ENCODE data around the gene SLC9A9.
"Not testable (repeated sequence)": the region's sequence is repeated elsewhere in the genome, so short reads cannot be mapped to it uniquely, and the experiment has no call there.

Gene SLC9A9

DNA sequence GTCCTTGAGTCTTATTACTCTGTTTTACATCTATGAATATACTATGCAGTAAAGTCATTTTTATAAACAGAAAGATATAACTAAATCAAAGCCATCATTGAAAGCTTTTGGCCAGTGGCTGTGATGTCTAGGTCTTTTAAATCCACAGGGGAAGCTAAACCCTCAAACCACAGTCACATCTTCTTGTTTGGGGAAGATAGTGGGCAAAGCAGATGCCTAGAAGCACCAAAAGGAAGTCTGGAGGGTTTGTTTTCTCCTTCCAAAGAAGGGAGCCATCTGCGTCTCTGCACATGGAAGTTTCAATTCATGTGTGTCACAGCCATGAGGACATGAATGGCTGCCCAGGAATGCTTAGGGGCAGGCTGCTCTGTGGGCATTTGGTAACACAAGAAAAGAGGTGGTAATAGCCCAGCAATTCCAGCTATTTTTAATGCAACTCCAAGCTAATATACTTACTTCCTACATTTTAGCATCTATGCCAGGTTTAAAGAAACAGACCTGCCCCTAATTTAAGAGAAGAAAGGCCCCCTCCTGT, 322.2 kb downstream of the SLC9A9 start:
- intact Hi-C loops (cut with micrococcal nuclease), result no loop called here
- Mint-ChIP-seq H3K36me3 (ENCODE audit: low read depth) (no peaks in the 10 kb centered on the region), H3K27me3 (no peaks in the 10 kb centered on the region), H3K4me3 (no peak overlapping the region), H3K4me1 (ENCODE audit: low read depth) (peaks cover 23% of the 10 kb centered on the region), H3K27ac (no peak overlapping the region), H3K9me3 (no peaks in the 10 kb centered on the region)

DNA sequence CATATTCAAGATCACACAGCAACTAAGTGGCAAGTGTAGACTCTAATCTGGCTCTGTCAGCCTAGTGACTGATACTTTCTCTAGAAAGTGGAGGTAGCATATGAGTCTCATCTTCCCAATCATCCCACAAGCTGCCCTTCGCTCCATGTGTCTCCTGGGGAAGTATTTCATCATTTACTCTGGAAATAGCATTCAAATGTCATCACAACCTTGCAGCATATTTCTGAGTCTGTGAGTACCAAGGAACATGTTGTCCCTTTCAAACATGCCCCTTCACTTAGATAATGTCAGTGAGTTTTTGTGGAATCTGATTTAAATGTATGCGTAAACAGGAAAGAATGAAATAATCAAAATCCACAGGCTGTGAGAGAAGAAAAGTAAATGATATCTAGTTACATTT, 322.9 kb downstream of the SLC9A9 start:
- Mint-ChIP-seq H3K27me3 (no peaks in the 10 kb centered on the region), H3K27ac (no peak overlapping the region)
- intact Hi-C loops (cut with micrococcal nuclease), result no loop called here

DNA sequence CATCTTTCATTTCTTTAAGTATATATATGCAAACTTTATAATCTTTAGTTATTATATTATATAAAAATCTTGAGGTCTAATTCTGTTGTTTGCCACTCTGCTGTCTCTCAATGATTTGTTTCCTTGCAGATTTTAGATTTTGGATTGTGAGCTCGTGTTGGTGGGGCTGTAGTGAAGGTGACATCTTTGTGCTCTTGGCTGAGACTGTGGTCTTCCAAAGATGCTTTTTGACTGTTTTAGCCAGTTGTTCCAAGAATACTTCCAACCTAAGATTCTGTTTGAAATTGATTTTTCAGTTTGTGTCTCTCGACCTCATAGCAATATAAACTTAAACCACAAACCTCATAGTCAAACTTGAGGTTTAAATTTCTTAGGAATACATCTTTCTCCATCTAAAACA, 326.5 kb downstream of the SLC9A9 start:
- Mint-ChIP-seq H3K27ac (no peak overlapping the region), H3K27me3 (no peaks in the 10 kb centered on the region), H3K4me1 (ENCODE audit: low read depth) (peaks cover 8% of the 10 kb centered on the region), H3K4me3 (no peak overlapping the region), H3K9me3 (no peaks in the 10 kb centered on the region), H3K36me3 (ENCODE audit: low read depth) (peaks cover 6% of the 10 kb centered on the region)
- intact Hi-C loops (cut with micrococcal nuclease), result no loop called here

More for the DNA sequence above, 322.9 kb downstream of the SLC9A9 start:
- H3K9me3 Mint-ChIP-seq, result no peaks in the 10 kb centered on the region
- peaks cover 22% of the 10 kb centered on the region for H3K4me1 Mint-ChIP-seq (ENCODE audit: low read depth)
- H3K36me3 Mint-ChIP-seq (ENCODE audit: low read depth), result no peaks in the 10 kb centered on the region
- H3K4me3 Mint-ChIP-seq, result no peak overlapping the region

DNA sequence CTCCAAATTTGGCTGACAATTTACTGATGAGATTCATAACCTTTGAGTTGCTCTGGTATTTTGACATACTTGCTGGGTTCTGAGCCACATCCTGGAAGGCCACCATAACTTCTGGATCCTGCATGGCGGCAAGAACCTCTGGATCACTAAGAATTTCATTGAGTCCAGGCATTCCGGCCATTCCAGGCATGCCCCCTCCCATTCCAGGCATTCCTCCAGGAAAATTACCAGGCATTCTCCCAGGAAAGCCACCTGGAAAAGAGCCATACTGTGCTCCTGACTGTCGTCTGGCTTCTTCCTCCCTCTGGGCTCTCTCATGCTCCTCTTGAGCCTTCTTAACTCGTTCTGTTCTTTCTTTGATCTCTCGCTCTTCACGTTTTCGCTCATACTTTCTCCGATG, 331.1 kb downstream of the SLC9A9 start:
- H3K4me1 Mint-ChIP-seq (ENCODE audit: low read depth); H3K4me3 Mint-ChIP-seq; H3K36me3 Mint-ChIP-seq (ENCODE audit: low read depth); intact Hi-C loops (cut with micrococcal nuclease); H3K27ac Mint-ChIP-seq; H3K27me3 Mint-ChIP-seq; H3K9me3 Mint-ChIP-seq: not testable (repeated sequence)

DNA sequence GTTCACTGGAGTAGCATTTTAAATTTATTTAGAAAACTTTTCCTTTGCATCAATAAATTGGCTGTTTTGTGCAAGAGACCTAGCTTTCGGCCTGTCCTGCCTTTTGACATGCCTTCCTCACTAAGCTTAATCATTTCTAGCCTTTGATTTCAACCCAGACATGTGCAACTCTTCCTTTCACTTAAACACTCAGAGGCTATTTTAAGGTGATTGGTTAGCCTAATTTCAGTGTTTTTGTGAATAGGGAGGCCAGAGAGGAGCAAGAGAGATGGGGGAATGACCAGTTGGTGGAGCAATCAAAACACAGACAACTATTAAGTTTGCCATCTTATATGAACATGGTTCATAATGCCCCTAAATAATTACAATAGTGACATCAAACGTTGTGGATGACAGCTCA, 333.4 kb downstream of the SLC9A9 start:
- H3K9me3 Mint-ChIP-seq, result no peaks in the 10 kb centered on the region
- H3K4me3 Mint-ChIP-seq, result no peak overlapping the region
- H3K27ac Mint-ChIP-seq, result no peak overlapping the region

DNA sequence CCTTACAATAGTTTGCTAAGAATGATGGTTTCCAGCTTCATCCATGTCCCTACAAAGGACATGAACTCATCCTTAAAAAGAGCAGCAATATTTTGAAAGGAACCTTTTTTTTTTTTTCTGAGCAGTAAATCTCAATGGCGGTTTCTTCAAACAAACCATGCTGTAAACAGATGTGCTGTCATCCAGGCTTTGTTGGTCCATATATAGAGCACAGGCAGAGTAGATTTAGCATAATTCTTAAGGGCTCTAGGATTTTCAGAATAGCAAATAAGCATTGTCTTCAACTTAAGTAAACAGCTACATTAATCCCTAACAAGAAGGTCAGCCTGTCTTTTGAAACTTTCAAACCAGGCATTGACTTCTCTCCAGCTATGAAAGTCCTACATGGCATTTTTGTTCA, 334.2 kb downstream of the SLC9A9 start:
- intact Hi-C loops (cut with micrococcal nuclease), result no loop called here
- H3K27me3 Mint-ChIP-seq, result no peaks in the 10 kb centered on the region
- H3K4me1 Mint-ChIP-seq (ENCODE audit: low read depth), result no peaks in the 10 kb centered on the region
- H3K36me3 Mint-ChIP-seq (ENCODE audit: low read depth), result peaks cover 6% of the 10 kb centered on the region
- H3K27ac Mint-ChIP-seq, result no peak overlapping the region
- H3K4me3 Mint-ChIP-seq, result no peak overlapping the region
- no peaks in the 10 kb centered on the region for H3K9me3 Mint-ChIP-seq

More for the DNA sequence above, 333.4 kb downstream of the SLC9A9 start:
- H3K27me3 Mint-ChIP-seq, result no peaks in the 10 kb centered on the region
- intact Hi-C loops (cut with micrococcal nuclease), result no loop called here
- H3K4me1 Mint-ChIP-seq (ENCODE audit: low read depth), result no peaks in the 10 kb centered on the region
- H3K36me3 Mint-ChIP-seq (ENCODE audit: low read depth), result peaks cover 6% of the 10 kb centered on the region

DNA sequence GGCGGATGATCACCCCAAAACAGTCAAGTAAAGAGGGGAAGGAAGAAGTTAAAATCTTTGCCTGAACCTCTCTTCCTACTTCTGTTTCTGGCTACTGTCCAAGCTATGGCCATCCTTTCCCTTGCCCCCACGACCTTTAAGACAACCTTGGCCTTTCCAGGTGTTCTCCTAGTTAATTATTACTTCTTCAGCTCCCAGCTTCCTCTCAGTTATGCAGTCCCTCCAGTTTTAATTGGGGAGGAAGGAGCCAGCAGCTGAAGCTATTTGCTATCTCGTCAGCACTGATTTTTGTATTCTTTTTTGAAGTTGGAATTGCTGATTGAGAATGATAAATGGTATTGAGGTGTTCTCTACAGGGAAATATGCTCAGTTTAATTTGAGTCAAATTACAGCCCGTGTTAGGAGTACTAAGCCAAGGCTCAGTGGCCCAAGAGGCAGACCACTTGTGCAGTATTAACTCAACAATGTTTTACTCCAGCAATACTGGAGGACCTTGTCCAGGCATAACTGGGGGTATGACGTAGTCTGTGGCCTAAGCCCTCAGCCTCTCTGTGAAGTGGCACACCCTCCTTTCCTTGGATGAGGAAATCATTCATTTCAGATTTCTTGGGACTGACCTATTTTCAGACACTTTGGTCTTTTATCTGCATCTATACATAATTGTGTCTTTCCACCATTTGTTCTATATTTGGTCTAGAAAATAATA, 336.9 kb downstream of the SLC9A9 start:
- Mint-ChIP-seq H3K36me3 (ENCODE audit: low read depth) (no peaks in the 10 kb centered on the region), H3K4me1 (ENCODE audit: low read depth) (no peaks in the 10 kb centered on the region), H3K4me3 (no peak overlapping the region), H3K9me3 (no peaks in the 10 kb centered on the region), H3K27me3 (no peaks in the 10 kb centered on the region), H3K27ac (no peak overlapping the region)
- intact Hi-C loops (cut with micrococcal nuclease), result no loop called here

DNA sequence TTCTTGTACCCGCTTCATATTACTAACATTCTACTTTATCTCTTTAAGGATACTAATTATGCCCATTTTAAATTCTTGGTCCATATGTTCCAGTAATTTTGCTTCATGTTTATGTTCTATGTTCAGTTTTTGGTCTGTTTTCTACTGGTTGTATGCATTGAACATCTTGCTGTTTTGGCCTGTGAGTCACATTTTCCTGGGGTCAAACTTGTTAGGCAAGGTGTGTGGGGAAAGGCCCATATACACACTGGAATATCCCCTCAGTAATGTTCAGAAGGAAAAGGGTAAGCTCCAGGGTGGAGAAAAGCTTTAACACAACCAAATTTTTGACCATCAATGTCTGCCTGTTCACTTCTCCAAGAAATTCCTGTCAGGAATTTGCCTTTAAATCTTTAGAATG, 337.7 kb downstream of the SLC9A9 start:
- no peaks in the 10 kb centered on the region for H3K27me3 Mint-ChIP-seq
- no peak overlapping the region for H3K4me3 Mint-ChIP-seq
- no peak overlapping the region for H3K27ac Mint-ChIP-seq
- intact Hi-C loops (cut with micrococcal nuclease), result no loop called here
- no peaks in the 10 kb centered on the region for H3K9me3 Mint-ChIP-seq
- no peaks in the 10 kb centered on the region for H3K4me1 Mint-ChIP-seq (ENCODE audit: low read depth)
- no peaks in the 10 kb centered on the region for H3K36me3 Mint-ChIP-seq (ENCODE audit: low read depth)

DNA sequence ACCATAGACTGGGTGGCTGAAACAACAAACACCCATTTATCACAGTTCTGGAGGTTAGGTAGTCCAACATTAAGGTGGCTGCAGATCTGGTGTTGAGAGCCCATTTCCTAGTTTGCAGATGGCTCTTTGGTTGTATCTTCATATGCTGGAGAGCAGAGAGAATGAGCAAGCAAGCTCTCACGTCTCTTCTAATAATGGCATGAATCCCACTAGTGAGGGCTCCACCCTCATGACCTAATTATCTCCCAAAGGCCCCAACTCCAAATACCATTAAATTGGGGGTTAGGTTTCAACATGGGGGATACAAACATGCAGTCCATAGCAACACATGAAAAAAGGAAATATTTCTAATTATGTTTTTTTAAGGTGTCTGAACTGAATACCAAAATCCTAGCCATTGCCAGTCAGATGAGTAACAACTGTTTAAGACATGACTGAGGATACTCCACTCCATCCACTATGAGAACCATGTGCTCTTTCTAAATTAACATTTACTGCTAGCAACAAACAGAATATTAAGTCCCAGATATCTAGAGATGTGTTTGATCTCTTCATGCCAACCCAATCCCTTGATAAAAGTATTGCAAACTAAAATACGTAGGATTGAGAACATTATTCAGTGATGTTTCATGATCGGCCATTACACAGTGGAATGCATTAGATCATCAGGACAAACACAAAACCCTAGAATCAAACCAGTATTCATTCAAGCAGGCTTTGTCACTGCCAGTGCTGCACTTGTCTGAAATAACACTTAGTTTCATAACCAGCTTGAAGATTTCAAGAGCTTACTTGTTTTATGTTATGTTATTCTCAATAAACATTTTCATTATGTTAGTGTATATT, 340.3 kb downstream of the SLC9A9 start:
- intact Hi-C loops (cut with micrococcal nuclease), result no loop called here
- Mint-ChIP-seq H3K4me1 (ENCODE audit: low read depth) (no peaks in the 10 kb centered on the region), H3K27me3 (no peaks in the 10 kb centered on the region), H3K4me3 (no peak overlapping the region), H3K27ac (no peak overlapping the region), H3K36me3 (ENCODE audit: low read depth) (no peaks in the 10 kb centered on the region), H3K9me3 (no peaks in the 10 kb centered on the region)

DNA sequence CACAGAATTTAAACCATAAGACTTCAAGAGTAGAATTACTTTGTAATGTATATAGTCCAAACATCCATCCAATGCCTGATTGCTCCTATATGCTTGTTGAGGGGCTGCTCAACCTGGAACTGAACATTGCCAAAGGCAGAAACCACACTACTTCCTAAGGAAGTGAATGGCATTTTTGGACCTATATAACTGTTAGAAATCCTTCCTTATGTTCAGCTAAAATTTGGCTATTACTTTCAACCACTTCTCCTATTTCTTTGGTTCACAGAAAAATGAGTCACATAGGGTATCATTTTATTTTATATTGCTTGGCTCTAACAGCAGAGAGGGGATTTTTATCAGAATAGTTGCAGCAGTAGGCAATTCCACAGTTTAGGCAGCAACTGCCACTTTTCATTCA, 342.1 kb downstream of the SLC9A9 start:
- Mint-ChIP-seq H3K27ac (no peak overlapping the region), H3K4me1 (ENCODE audit: low read depth) (no peaks in the 10 kb centered on the region), H3K4me3 (no peak overlapping the region), H3K36me3 (ENCODE audit: low read depth) (no peaks in the 10 kb centered on the region), H3K27me3 (no peaks in the 10 kb centered on the region), H3K9me3 (no peaks in the 10 kb centered on the region)
- intact Hi-C loops (cut with micrococcal nuclease), result no loop called here

DNA sequence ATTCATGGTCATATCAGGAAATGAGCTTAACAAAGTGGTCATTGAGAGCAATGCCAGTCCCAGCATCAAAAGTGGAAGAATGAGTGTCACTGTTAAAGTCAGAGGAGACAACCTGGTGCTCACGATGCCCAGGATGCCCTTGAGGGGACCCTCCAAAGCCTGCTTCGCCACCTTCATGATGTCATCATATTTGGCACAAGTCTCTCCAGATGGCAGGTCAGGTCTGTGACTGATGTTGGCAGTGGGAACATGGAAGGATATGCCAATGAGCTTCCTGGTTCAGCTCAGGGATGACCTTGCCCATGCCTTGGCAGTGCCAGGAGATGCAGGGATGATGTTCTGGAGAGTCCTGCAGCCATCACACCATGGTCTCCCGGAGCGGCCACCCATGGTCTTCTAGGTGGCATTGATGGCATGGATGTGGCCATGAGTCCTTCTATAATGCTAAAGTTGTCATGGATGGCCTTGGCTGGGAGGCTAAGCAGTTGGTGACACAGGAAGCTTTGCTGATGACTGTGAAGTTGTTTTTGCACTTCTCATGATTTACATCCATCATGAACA, 344.9 kb downstream of the SLC9A9 start:
- no peaks in the 10 kb centered on the region for H3K9me3 Mint-ChIP-seq
- no peak overlapping the region for H3K27ac Mint-ChIP-seq
- intact Hi-C loops (cut with micrococcal nuclease), result no loop called here
- H3K27me3 Mint-ChIP-seq, result no peaks in the 10 kb centered on the region
- no peaks in the 10 kb centered on the region for H3K4me1 Mint-ChIP-seq (ENCODE audit: low read depth)
- no peaks in the 10 kb centered on the region for H3K36me3 Mint-ChIP-seq (ENCODE audit: low read depth)
- no peak overlapping the region for H3K4me3 Mint-ChIP-seq

DNA sequence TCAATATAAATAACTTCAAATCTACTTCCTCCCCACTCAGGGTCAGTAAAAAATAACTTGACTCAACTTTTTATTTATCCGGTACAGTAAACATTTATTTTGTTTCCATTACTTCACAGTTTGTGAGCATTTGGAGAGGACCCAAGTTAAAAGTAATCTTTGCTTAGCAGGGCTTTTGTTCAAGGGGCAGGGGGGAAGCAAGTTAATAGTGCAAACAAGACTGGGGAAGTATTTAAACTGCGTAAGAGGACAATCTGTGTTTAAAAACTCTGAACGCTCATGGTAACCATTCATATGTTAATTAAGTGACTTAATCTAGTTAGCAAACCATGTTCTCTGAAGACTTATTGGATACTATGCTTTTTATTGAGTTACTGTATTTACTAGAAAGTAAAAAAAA, 346.2 kb downstream of the SLC9A9 start:
- Mint-ChIP-seq H3K4me1 (ENCODE audit: low read depth) (no peaks in the 10 kb centered on the region), H3K27me3 (no peaks in the 10 kb centered on the region), H3K9me3 (no peaks in the 10 kb centered on the region), H3K27ac (no peak overlapping the region), H3K36me3 (ENCODE audit: low read depth) (no peaks in the 10 kb centered on the region), H3K4me3 (no peak overlapping the region)
- intact Hi-C loops (cut with micrococcal nuclease), result no loop called here

DNA sequence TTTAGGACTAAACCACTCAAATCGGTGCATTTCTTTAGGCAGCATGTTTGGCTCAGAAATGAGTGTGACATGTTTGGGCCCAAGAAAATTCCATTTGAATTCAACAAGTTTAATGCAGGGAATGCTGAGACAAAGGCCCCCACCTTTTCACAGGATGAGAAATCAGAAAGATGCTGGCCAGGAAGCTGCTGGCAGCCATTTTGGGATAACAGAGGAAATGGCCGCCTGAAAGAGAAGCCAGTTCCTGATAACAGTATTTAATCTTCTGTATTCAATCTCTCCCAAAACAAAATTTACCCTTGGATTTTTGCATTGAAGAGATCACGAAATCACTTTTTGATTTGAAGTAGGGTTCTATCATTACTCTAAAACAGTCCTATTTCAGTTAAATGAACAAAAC, 350.9 kb downstream of the SLC9A9 start:
- no peak overlapping the region for H3K27ac Mint-ChIP-seq
- no peaks in the 10 kb centered on the region for H3K4me1 Mint-ChIP-seq (ENCODE audit: low read depth)
- no peak overlapping the region for H3K4me3 Mint-ChIP-seq
- intact Hi-C loops (cut with micrococcal nuclease), result no loop called here
- no peaks in the 10 kb centered on the region for H3K9me3 Mint-ChIP-seq
- no peaks in the 10 kb centered on the region for H3K27me3 Mint-ChIP-seq
- H3K36me3 Mint-ChIP-seq (ENCODE audit: low read depth), result peaks cover 12% of the 10 kb centered on the region

DNA sequence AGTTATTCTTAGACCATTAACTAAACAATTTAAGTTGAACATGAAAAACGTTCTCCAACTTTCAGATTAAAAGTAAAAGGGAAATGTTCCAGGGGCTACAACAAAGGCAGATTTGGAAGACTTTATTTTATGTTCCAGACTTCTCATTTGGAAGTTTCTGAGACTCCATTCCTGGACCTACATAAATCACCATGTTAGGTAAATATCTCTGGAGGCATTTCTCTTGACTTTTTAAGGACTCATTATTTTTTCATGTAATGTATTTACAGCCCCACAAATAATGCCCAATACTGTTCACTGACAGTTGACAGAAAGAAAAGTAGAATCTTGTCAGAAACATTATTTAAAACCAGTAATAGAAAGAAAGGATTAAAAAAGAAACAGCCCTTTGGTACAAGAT, 352.1 kb downstream of the SLC9A9 start:
- intact Hi-C loops (cut with micrococcal nuclease), result no loop called here
- H3K4me1 Mint-ChIP-seq (ENCODE audit: low read depth), result no peaks in the 10 kb centered on the region

More for the DNA sequence above, 352.1 kb downstream of the SLC9A9 start:
- Mint-ChIP-seq H3K4me3 (no peak overlapping the region), H3K27me3 (no peaks in the 10 kb centered on the region), H3K36me3 (ENCODE audit: low read depth) (peaks cover 18% of the 10 kb centered on the region), H3K9me3 (no peaks in the 10 kb centered on the region), H3K27ac (no peak overlapping the region)
